HCT116 (cell line): Measurements from ENCODE around the gene GKN1.

Source experiments
- CEBPB ChIP-seq: IDR thresholded peaks from 2 replicates; pipeline ENCODE4 v1.6.1; 2012; ENCODE audit warnings: low read depth
- EZH2phosphoT487 ChIP-seq: fragments of 200-600 bp; IDR thresholded peaks from 2 replicates; pipeline ENCODE4 v1.6.1; 2018; ENCODE audit warnings: antibody characterized with exemption, borderline replicate concordance
- POLR2A ChIP-seq: IDR thresholded peaks from 2 replicates; pipeline ENCODE4 v1.7.0; 2011; ENCODE audit warnings: borderline replicate concordance; ENCODE audit not compliant: insufficient read depth, insufficient read length; ENCODE audit errors: extremely low read depth
- TCF7L2 ChIP-seq: IDR thresholded peaks from 2 replicates; pipeline ENCODE4 v1.7.0; 2011; ENCODE audit warnings: borderline replicate concordance, inconsistent platforms; ENCODE audit not compliant: insufficient read depth, insufficient read length; ENCODE audit errors: extremely low read depth
- TF ChIP-seq, protein P1 (sequence below), 3 experiments: fragments of 200-600 bp in 1 of 3; sonication (generic) in 1 of 3; IDR thresholded peaks in 2 of 3; conservative IDR thresholded peaks in 1 of 3; 2 replicates each; pipeline ENCODE4 v1.5.1; 2012 to 2017; ENCODE audit warnings: low read depth in 2 of 3, low read length in 2 of 3, antibody characterized with exemption in 1 of 3, borderline replicate concordance in 1 of 3, control low read depth in 1 of 3, mild to moderate bottlenecking in 1 of 3, mixed read lengths in 1 of 3, mixed run types in 1 of 3, moderate library complexity in 1 of 3; ENCODE audit not compliant: insufficient read depth in 1 of 3
- TF ChIP-seq, protein P2 (sequence below): IDR thresholded peaks from 2 replicates; pipeline ENCODE4 v1.6.1; 2012; ENCODE audit warnings: low read depth
- TF ChIP-seq, protein P3 (sequence below): IDR thresholded peaks from 2 replicates; pipeline ENCODE4 v1.6.1; 2012

DNA sequence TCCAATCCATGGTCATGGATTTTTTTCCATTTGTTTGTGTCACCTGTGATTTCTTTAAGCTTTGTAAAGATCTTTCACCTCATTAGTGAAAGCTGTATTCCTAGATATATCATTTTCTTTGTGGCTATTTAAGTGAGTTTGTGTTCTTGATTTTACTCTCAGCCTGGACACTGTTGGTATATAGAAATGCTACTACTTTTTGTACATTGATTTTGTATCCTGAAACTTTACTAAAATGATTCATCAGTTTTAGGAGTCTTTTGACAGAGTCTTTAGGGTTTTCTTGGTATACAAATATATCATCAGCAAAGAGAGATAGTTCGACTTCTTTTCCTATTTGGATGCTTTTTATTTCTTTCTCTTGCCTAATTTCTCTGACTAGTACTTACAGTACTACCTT, 34.1 kb upstream of the GKN1 start:
- TF ChIP-seq TCF7L2 = no peak
- no peak for TF ChIP-seq CEBPB
- TF ChIP-seq, protein P1, sequence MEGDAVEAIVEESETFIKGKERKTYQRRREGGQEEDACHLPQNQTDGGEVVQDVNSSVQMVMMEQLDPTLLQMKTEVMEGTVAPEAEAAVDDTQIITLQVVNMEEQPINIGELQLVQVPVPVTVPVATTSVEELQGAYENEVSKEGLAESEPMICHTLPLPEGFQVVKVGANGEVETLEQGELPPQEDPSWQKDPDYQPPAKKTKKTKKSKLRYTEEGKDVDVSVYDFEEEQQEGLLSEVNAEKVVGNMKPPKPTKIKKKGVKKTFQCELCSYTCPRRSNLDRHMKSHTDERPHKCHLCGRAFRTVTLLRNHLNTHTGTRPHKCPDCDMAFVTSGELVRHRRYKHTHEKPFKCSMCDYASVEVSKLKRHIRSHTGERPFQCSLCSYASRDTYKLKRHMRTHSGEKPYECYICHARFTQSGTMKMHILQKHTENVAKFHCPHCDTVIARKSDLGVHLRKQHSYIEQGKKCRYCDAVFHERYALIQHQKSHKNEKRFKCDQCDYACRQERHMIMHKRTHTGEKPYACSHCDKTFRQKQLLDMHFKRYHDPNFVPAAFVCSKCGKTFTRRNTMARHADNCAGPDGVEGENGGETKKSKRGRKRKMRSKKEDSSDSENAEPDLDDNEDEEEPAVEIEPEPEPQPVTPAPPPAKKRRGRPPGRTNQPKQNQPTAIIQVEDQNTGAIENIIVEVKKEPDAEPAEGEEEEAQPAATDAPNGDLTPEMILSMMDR (IDR thresholded peaks at IDR 0.05 in 2 of 3, conservative IDR thresholded peaks at IDR 0.05 in 1 of 3; ENCODE audit: borderline replicate concordance in 1 of 3, insufficient read depth in 1 of 3, low read depth in 2 of 3, low read length in 2 of 3) = no peak
- TF ChIP-seq POLR2A = no peak
- TF ChIP-seq, protein P2, sequence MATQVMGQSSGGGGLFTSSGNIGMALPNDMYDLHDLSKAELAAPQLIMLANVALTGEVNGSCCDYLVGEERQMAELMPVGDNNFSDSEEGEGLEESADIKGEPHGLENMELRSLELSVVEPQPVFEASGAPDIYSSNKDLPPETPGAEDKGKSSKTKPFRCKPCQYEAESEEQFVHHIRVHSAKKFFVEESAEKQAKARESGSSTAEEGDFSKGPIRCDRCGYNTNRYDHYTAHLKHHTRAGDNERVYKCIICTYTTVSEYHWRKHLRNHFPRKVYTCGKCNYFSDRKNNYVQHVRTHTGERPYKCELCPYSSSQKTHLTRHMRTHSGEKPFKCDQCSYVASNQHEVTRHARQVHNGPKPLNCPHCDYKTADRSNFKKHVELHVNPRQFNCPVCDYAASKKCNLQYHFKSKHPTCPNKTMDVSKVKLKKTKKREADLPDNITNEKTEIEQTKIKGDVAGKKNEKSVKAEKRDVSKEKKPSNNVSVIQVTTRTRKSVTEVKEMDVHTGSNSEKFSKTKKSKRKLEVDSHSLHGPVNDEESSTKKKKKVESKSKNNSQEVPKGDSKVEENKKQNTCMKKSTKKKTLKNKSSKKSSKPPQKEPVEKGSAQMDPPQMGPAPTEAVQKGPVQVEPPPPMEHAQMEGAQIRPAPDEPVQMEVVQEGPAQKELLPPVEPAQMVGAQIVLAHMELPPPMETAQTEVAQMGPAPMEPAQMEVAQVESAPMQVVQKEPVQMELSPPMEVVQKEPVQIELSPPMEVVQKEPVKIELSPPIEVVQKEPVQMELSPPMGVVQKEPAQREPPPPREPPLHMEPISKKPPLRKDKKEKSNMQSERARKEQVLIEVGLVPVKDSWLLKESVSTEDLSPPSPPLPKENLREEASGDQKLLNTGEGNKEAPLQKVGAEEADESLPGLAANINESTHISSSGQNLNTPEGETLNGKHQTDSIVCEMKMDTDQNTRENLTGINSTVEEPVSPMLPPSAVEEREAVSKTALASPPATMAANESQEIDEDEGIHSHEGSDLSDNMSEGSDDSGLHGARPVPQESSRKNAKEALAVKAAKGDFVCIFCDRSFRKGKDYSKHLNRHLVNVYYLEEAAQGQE = no peak
- no peak for TF ChIP-seq EZH2phosphoT487
- TF ChIP-seq, protein P3, sequence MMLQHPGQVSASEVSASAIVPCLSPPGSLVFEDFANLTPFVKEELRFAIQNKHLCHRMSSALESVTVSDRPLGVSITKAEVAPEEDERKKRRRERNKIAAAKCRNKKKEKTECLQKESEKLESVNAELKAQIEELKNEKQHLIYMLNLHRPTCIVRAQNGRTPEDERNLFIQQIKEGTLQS = no peak
